Endothelial cell of umbilical vein (primary cell): ENCODE data around the gene PTTG1IP. TPM values are rescaled to one million over a fixed set of nuclear protein-coding genes. Genes with fewer than 3 reads are reported as not detected.

ENCODE experiments used
- Bru-seq: library from RNA; stranded (reverse); fragments of 400-500 nt; gene quantifications from one replicate; lab custom pipeline; 2021; lab: Mats Ljungman, UMichigan
- BruChase-seq, 2 experiments: library from RNA; stranded (reverse); fragments of 400-500 nt; gene quantifications; one replicate each; lab custom pipeline; 2021; lab: Mats Ljungman, UMichigan
- BruUV-seq: library from RNA; stranded (reverse); fragments of 400-500 nt; replicated peaks from 2 replicates; lab custom pipeline; 2021; lab: Mats Ljungman, UMichigan
- CTCF ChIA-PET: fragments of 300-600, 350-600 bp; sonication (Branson Sonifier 250); formaldehyde crosslinking; loops from one replicate; lab custom pipeline; 2021; ENCODE audit warnings: antibody characterized with exemption, inconsistent platforms; lab: Charles Lee
- POLR2A ChIA-PET: fragments of 300-600, 350-600 bp; sonication (Branson Sonifier 250); formaldehyde crosslinking; loops from one replicate; lab custom pipeline; 2021; ENCODE audit warnings: antibody characterized with exemption, inconsistent platforms; lab: Charles Lee
- DNase-seq: peaks from one replicate; pipeline ENCODE4 v3.0.0-alpha.2; 2011; ENCODE audit warnings: low read depth, low spot score
- FAIRE-seq: peaks from 2 replicates; lab custom pipeline; 2011; peaks lifted over from hg19 to GRCh38; lab: Jason Lieb, UNC
- H2AFZ ChIP-seq: 2 replicates; pipeline ENCODE4 v1.6.0; 2012; ENCODE audit warnings: low read depth, low read length, control low read depth, inconsistent platforms
- H3K27ac ChIP-seq: 2 replicates; pipeline ENCODE4 v1.5.1; 2011; ENCODE audit warnings: low read depth, mild to moderate bottlenecking, control low read depth, low read length, moderate library complexity; ENCODE audit not compliant: insufficient read depth
- H3K27me3 ChIP-seq, 2 experiments: 2 replicates each; pipeline versions ENCODE4 v1.6.0 to v1.6.1; 2011; ENCODE audit warnings: low read length in 2 of 2, mixed read lengths in 1 of 2; ENCODE audit not compliant: control insufficient read depth in 2 of 2, insufficient read depth in 2 of 2
- H3K36me3 ChIP-seq, 2 experiments: 2 replicates in 1 of 2; 3 replicates in 1 of 2; pipeline ENCODE4 v1.5.1; 2011; ENCODE audit warnings: low read length in 2 of 2, mild to moderate bottlenecking in 1 of 2, moderate library complexity in 1 of 2; ENCODE audit not compliant: control insufficient read depth in 2 of 2, insufficient read depth in 2 of 2; ENCODE audit errors: extremely low read depth in 1 of 2
- H3K4me1 ChIP-seq: 3 replicates; pipeline ENCODE4 v1.5.1; 2011; ENCODE audit warnings: mild to moderate bottlenecking, low read length; ENCODE audit not compliant: control insufficient read depth, insufficient read depth; ENCODE audit errors: extremely low read depth
- H3K4me2 ChIP-seq: 2 replicates; pipeline ENCODE4 v1.6.1; 2011; ENCODE audit warnings: low read length, control low read depth, mixed read lengths; ENCODE audit not compliant: insufficient read depth
- H3K4me3 ChIP-seq, 3 experiments: fragments of 200-600 bp in 1 of 3; sonication (generic), shearing (Covaris generic) in 1 of 3; replicated peaks in 1 of 3; 2 replicates each; pipeline ENCODE4 v1.5.1; 2011 to 2016; ENCODE audit warnings: control low read depth in 3 of 3, low read length in 3 of 3, mild to moderate bottlenecking in 2 of 3, inconsistent platforms in 1 of 3, low read depth in 1 of 3, moderate library complexity in 1 of 3; ENCODE audit not compliant: insufficient read depth in 1 of 3
- H3K79me2 ChIP-seq: 2 replicates; pipeline ENCODE4 v1.6.0; 2012; ENCODE audit warnings: low read length, inconsistent platforms; ENCODE audit not compliant: control insufficient read depth, insufficient read depth
- H3K9ac ChIP-seq: replicated peaks from 2 replicates; pipeline ENCODE3; 2011; ENCODE audit warnings: low read length, control low read depth; ENCODE audit not compliant: insufficient read depth; ENCODE audit errors: extremely low read depth
- H3K9me1 ChIP-seq: replicated peaks from 3 replicates; pipeline ENCODE4 v1.6.0; 2011; ENCODE audit warnings: mild to moderate bottlenecking, low read length; ENCODE audit not compliant: control insufficient read depth, insufficient read depth; ENCODE audit errors: extremely low read depth
- H3K9me3 ChIP-seq: replicated peaks from 2 replicates; pipeline ENCODE4 v1.5.1; 2012; ENCODE audit warnings: low read length, inconsistent platforms; ENCODE audit not compliant: control insufficient read depth, insufficient read depth
- H4K20me1 ChIP-seq: replicated peaks from 2 replicates; pipeline ENCODE3; 2011; ENCODE audit warnings: mild to moderate bottlenecking, low read length; ENCODE audit not compliant: control insufficient read depth, insufficient read depth; ENCODE audit errors: extremely low read depth
- CTCF ChIP-seq, 2 donors: IDR thresholded peaks; 1 replicate in 1 of 2; 2 replicates in 1 of 2; pipeline ENCODE4 v1.5.1; 2011; ENCODE audit warnings: low read length in 2 of 2, mild to moderate bottlenecking in 2 of 2, moderate library complexity in 2 of 2, control low read depth in 1 of 2, inconsistent platforms in 1 of 2, low read depth in 1 of 2; ENCODE audit not compliant: insufficient read depth in 1 of 2; ENCODE audit errors: extremely low read depth in 1 of 2
- EZH2 ChIP-seq: IDR thresholded peaks from 2 replicates; pipeline ENCODE4 v1.6.1; 2012; ENCODE audit warnings: borderline replicate concordance, low read depth, mild to moderate bottlenecking, moderate library complexity, low read length, inconsistent platforms; ENCODE audit not compliant: severe bottlenecking
- FOS ChIP-seq: IDR thresholded peaks from 2 replicates; pipeline ENCODE4 v1.6.1; 2011; ENCODE audit warnings: mild to moderate bottlenecking, low read length, moderate library complexity, borderline replicate concordance; ENCODE audit not compliant: insufficient read depth
- GATA2 ChIP-seq: IDR thresholded peaks from 2 replicates; pipeline ENCODE4 v1.7.0; 2011; ENCODE audit warnings: low read depth, mild to moderate bottlenecking, moderate library complexity, mixed read lengths, low read length; ENCODE audit not compliant: insufficient read length, insufficient read depth
- JUN ChIP-seq: IDR thresholded peaks from 2 replicates; pipeline ENCODE4 v1.6.1; 2011; ENCODE audit warnings: borderline replicate concordance, low read depth; ENCODE audit not compliant: insufficient read length, insufficient read depth
- MYC ChIP-seq: IDR thresholded peaks from one replicate; pipeline ENCODE4 v1.6.1; 2011; ENCODE audit warnings: mild to moderate bottlenecking, low read depth, low read length
- POLR2A ChIP-seq: IDR thresholded peaks from 2 replicates; pipeline ENCODE4 v1.6.1; 2012; ENCODE audit warnings: low read depth, mild to moderate bottlenecking, control low read depth, low read length
- POLR2AphosphoS5 ChIP-seq: IDR thresholded peaks from 2 replicates; pipeline ENCODE4 v1.6.1; 2012; ENCODE audit warnings: low read depth, mild to moderate bottlenecking, control low read depth, low read length, moderate library complexity; ENCODE audit not compliant: insufficient read depth
- dilution Hi-C: fragments of 300-500 bp; cut with MboI; formaldehyde crosslinking; loops from one replicate; pipeline ENCODE4 v1.15.0; 2019; ENCODE audit warnings: low sequenced_read_pairs; ENCODE audit not compliant: extremely low pct_ligation_motif_present
- intact Hi-C: fragments of 100-400 bp; cut with micrococcal nuclease; formaldehyde crosslinking; loops from one replicate; pipeline ENCODE4 v1.10.0; 2022
- long read RNA-seq: library from polyadenylated mRNA; stranded (forward); transcript quantifications from one replicate; pipeline ENCODE4 v2.0.0, GENCODE V29; 2021
- polyA minus RNA-seq, 3 experiments: library from RNA; depleted of rRNA, polyadenylated mRNA; stranded (reverse); fragments of >200 nt; gene quantifications; 1 replicate in 1 of 3; 2 replicates in 2 of 3; pipeline ENCODE4 v1.2.3, GENCODE V29; 2011
- polyA plus RNA-seq, 4 experiments: library from polyadenylated mRNA; depleted of rRNA in 3 of 4; stranded (reverse) in 3 of 4; unstranded in 1 of 4; fragments of >200 nt; gene quantifications; 2 replicates each; pipeline versions ENCODE4 v1.2.1 to v1.2.3, GENCODE V29; 2011 to 2012; ENCODE audit warnings: missing spikeins in 1 of 4
- total RNA-seq: library from RNA; stranded (reverse); gene quantifications from 2 replicates; pipeline ENCODE4 v1.2.3, GENCODE V29; 2021
- TF ChIP-seq, protein P1 (sequence below): IDR thresholded peaks from 2 replicates; pipeline ENCODE4 v1.6.1; 2011; ENCODE audit not compliant: insufficient read depth, insufficient read length

PTTG1IP gene
- total RNA-seq = 406 and 415 TPM in 2 replicates
- 313 and 342 TPM in 2 replicates for polyA plus RNA-seq
- 289 and 309 TPM in 2 replicates for polyA plus RNA-seq (2011; cell fraction: cytosol; rRNA removed)
- polyA plus RNA-seq (2011; cell fraction: nucleus; rRNA removed) = 194 and 204 TPM in 2 replicates
- 314 and 368 TPM in 2 replicates for polyA plus RNA-seq (2012)
- 267 and 299 TPM in 2 replicates for polyA minus RNA-seq
- 103 TPM for polyA minus RNA-seq (2011; cell fraction: cytosol; rRNA and poly(A)+ RNA removed)
- polyA minus RNA-seq (2011; cell fraction: nucleus; rRNA and poly(A)+ RNA removed) = 77.5 and 96.0 TPM in 2 replicates
- Bru-seq, nascent RNA = percentile 93 among the genes with signal in this experiment
- BruChase-seq, experiment 1, labeled RNA remaining after a 6-hour chase = percentile 99 among the genes with signal in this experiment
- percentile 99 among the genes with signal in this experiment for BruChase-seq, experiment 2, labeled RNA remaining after a 2-hour chase
- long read RNA-seq, transcript PTTG1IP-203 (4 exons, 2,413 nt) = minor isoform, 8 of 1,184 reads
- long read RNA-seq, transcript PTTG1IP-201 (6 exons, 2,760 nt) = major isoform, 1,033 of 1,184 reads
- long read RNA-seq, partial matches to known transcripts = 20 of 1,184 reads
- long read RNA-seq, other reads (novel, unspliced or antisense) = 123 of 1,184 reads

GRCh38 chr21:44873356-44874239 lies at the start of gene PTTG1IP:
Gene PTTG1IP, minus strand, starts transcription at chr21:44873690. Its CDS starts 74 bp downstream, at chr21:44873616.
- BruUV-seq = no TSS peak

More at GRCh38 chr21:44873356-44874239, at the start of gene PTTG1IP:
- ChIA-PET POLR2A (interaction anchor here (1.4 kb wide), 1 partner anchor 9 kb away, joined by 7 read pairs; no protein-coding TSS in a partner anchor), CTCF (interaction anchor here (0.6 to 3.3 kb wide), 11 partner anchors 13 to 264 kb away, joined by 3 to 19 read pairs (median 3); partner anchors contain the start of gene UBE2G2)
- peaks cover 42% of the 10 kb centered on the region for H3K79me2 ChIP-seq
- FAIRE-seq (peak; percentile 85), DNase-seq (peak; percentile 99)
- TF ChIP-seq FOS (no peak), POLR2AphosphoS5 (peak; percentile 43), MYC (no peak), EZH2 (no peak), POLR2A (peak; percentile 58), GATA2 (no peak), JUN (no peak), CTCF (IDR thresholded peaks at IDR 0.05; ENCODE audit: extremely low read depth in 1 of 2, insufficient read depth in 1 of 2, low read depth in 1 of 2, low read length in 2 of 2) (no peak)
- TF ChIP-seq, protein P1, sequence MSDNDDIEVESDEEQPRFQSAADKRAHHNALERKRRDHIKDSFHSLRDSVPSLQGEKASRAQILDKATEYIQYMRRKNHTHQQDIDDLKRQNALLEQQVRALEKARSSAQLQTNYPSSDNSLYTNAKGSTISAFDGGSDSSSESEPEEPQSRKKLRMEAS = peak; percentile 27
- peak within 1 kb of the TSS; percentile 97 for H3K27ac ChIP-seq
- H3K4me3 ChIP-seq = peak within 1 kb of the TSS; percentile 83 to 96 (median 91)
- H3K27me3 ChIP-seq = no peaks in the 10 kb centered on the region
- H3K4me2 ChIP-seq = peak within 1 kb of the TSS; percentile 89
- no peaks in the 10 kb centered on the region for H3K9me1 ChIP-seq
- dilution Hi-C loops = no loop called here
- intact Hi-C loops = loop anchor here (1.0 to 5.0 kb wide), 5 partner anchors 8 to 259 kb away; partner anchors contain the start of gene UBE2G2
- no peaks in the 10 kb centered on the region for H3K9me3 ChIP-seq
- H3K4me1 ChIP-seq = peaks cover 59% of the 10 kb centered on the region
- no peaks in the 10 kb centered on the region for H4K20me1 ChIP-seq
- H2AFZ ChIP-seq = no peak within 1 kb of the TSS
- H3K36me3 ChIP-seq = no peaks in the 10 kb centered on the region
- peak within 1 kb of the TSS; percentile 87 for H3K9ac ChIP-seq
